HT1080 (cell line): ENCODE results near the gene FAM227A. TPM values are rescaled to one million over a fixed set of nuclear protein-coding genes. Genes with fewer than 3 reads are reported as not detected.

ENCODE experiments used
- DNase-seq: peaks from one replicate; pipeline ENCODE4 v3.0.0-alpha.2; 2015; ENCODE audit warnings: low read depth
- total RNA-seq: library from RNA; depleted of rRNA; stranded (reverse); fragments of >200 nt; shearing (Covaris generic); gene quantifications from 2 replicates; pipeline ENCODE4 v1.2.3, GENCODE V29; 2014; rRNA removed

FAM227A gene
- total RNA-seq, 1 experiment from 2014 or later, result not detected

DNA sequence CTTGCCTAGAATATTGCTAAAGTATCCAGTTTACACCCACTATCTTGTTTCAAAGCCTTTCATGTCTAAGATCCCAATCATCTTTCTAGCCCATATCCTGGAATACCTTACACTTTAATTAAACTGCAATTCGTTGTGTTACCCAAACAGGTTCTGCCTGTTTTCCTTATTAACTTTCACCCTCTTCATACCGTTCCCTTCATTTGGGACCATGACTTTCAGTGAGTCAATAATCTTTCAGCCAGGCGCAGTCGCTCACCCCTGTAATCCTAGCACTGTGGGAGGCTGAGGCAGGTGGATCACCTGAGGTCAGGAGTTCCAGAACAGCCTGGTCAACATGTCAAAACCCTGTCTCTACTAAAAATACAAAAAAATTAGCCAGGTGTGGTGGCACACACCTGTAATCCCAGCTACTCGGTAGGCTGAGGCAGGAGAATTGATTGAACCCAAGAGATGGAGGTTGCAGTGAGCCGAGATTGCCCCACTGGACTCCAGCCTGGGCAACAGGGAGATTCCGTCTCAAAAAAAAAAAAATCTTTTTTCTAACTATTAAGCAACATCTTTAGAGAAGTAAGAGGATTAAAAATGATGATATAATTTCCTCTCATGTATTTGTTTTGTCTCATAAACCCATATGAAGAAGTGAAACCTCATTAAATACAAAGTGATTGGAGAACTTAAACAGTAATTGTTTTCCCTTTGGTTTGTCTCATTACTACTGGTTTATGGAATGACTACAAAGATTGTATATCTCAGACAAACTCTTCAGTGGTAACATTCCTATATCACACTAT is 106.9 kb downstream of the FAM227A start:
- DNase-seq, result no peak

DNA sequence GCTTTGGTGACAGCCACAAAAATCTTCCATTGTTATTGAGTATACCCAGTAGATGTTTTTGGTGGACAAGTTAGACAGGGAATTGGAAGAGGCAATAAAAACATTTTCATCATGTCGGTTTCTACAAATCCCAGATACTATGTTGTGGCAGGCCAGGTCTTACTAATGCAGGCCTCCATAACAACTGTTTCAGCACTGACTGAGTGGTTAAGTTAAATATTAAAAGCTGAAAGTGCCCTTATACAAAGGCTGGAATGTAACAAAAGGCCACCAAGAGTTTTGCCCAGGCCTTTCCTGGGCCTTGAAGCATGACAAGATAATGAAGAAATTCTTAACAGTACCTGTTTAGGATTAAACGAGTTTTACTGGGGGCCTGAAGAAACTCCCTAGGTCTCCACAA is 115.5 kb downstream of the FAM227A start:
- no peak for DNase-seq

DNA sequence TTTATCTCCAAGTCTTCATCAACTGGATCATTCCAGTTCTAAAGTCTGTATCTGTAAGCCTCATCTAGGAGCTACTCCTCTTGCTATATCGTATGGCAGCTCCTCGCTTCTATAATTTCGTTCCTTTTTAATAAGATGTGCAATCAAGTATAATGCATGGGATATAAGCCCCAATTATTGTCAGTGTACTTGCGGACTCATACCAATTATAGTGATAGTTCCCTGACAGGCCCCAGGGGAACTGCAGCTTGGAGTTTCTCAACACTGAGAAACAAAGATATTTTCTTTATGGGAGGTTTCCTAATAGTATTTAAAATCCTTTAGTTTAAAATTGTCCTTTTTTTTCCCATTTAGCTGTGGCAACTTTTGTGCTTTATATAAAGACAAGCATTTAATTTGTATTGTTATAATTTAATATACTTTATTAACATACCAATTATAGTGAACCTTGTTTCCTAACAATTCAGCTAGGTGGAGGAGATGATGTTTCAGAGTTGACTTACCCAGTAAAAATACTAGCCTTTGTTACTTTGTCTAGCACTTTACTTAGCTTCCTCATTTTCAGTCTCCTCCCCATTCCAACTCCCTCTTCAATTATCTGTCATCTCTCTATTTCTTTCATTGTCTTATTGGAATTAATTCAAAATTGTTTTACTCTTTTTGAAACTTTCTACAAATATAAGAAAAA is 124.8 kb downstream of the FAM227A start:
- DNase-seq, result no peak

Other genes with a start within 250 kb of the FAM227A start
- gene KCNJ4, start 201.2 kb downstream of the FAM227A start, total RNA-seq, result 0.40 and 0.45 TPM in 2 replicates
- 9.1 and 11.8 TPM in 2 replicates for gene KDELR3, start 188.3 kb downstream of the FAM227A start, total RNA-seq
- gene DDX17, start 150.1 kb downstream of the FAM227A start, total RNA-seq, result 241 and 292 TPM in 2 replicates
- gene DMC1, start 86.2 kb downstream of the FAM227A start, total RNA-seq, result 0.03 TPM in 1 of 2 replicates, not detected in the other
- 7.8 and 12.2 TPM in 2 replicates for gene CBY1, start 246 bp upstream of the FAM227A start, total RNA-seq
- gene TOMM22, start 25.6 kb upstream of the FAM227A start, total RNA-seq, result 130 and 134 TPM in 2 replicates
- 47.1 and 57.2 TPM in 2 replicates for gene JOSD1, start 44.6 kb upstream of the FAM227A start, total RNA-seq
- gene GTPBP1, start 49.6 kb upstream of the FAM227A start, total RNA-seq, result 24.8 and 28.8 TPM in 2 replicates
- gene SUN2, start 99.6 kb upstream of the FAM227A start, total RNA-seq, result 84.8 and 87.9 TPM in 2 replicates
- gene DNAL4, start 137.8 kb upstream of the FAM227A start, total RNA-seq, result 3.1 and 6.9 TPM in 2 replicates
- gene NPTXR, start 187.6 kb upstream of the FAM227A start, total RNA-seq, result 2.6 and 2.9 TPM in 2 replicates
- 38.3 and 46.7 TPM in 2 replicates for gene CBX6, start 215.8 kb upstream of the FAM227A start, total RNA-seq